Measurements from ENCODE around the gene IFT80. TPM values are rescaled to one million over a fixed set of nuclear protein-coding genes. Genes with fewer than 3 reads are reported as not detected.

IFT80 gene
- total RNA-seq, 1 donor from 2014 or later: 43.3 TPM

DNA sequence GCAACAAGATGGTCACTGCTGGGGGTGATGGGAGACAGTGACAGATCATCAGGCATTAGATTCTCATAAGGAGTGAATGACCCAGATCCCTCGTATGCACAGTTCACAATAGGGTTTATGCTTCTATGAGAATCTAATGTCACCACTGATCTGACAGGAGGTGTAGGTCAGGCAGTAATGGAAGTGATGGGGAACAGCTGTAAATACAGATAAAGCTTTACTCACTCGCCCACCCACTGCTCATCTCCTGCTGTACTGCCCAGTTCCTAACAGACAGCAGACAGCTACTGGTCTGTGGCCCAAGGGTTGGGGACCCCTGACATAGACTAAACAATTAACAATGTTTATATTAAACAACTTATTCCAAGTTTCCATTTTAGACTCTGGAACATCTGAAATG, 25.4 kb downstream of the IFT80 start:
- Mint-ChIP-seq H3K4me1 (ENCODE audit: unreplicated experiment) (peaks cover 12% of the 10 kb centered on the region), H3K36me3 (ENCODE audit: unreplicated experiment) (peaks cover 42% of the 10 kb centered on the region), H3K4me3 (ENCODE audit: unreplicated experiment) (no peak overlapping the region)

DNA sequence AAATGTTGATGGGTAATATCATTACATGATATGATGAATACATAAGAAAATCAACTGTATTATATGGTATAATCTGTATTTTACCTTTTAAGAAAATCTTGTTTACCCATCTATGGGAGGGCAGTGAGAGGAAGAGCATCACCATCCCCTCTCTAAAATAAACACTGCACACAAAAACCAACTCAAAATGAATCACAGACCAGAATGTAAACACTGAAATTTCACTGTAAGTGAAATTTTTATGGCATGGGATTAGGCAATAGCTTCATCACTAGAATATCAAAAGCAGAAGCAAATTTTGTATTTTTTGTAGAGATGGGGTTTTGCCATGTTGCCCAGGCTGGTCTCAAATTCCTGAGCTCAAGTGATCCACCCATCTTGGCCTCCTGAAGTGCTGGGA, 26.2 kb downstream of the IFT80 start:
- peaks cover 46% of the 10 kb centered on the region for H3K36me3 Mint-ChIP-seq (ENCODE audit: unreplicated experiment)

More for the DNA sequence above, 25.4 kb downstream of the IFT80 start:
- H3K27ac Mint-ChIP-seq (ENCODE audit: unreplicated experiment): no peak overlapping the region
- DNase-seq (ENCODE audit: extremely low spot score, unreplicated experiment): no peak
- no peaks in the 10 kb centered on the region for H3K9me3 Mint-ChIP-seq (ENCODE audit: unreplicated experiment)
- no peak for TF ChIP-seq CTCF (IDR thresholded peaks at IDR 0.05)
- no peaks in the 10 kb centered on the region for H3K27me3 Mint-ChIP-seq (ENCODE audit: unreplicated experiment)

DNA sequence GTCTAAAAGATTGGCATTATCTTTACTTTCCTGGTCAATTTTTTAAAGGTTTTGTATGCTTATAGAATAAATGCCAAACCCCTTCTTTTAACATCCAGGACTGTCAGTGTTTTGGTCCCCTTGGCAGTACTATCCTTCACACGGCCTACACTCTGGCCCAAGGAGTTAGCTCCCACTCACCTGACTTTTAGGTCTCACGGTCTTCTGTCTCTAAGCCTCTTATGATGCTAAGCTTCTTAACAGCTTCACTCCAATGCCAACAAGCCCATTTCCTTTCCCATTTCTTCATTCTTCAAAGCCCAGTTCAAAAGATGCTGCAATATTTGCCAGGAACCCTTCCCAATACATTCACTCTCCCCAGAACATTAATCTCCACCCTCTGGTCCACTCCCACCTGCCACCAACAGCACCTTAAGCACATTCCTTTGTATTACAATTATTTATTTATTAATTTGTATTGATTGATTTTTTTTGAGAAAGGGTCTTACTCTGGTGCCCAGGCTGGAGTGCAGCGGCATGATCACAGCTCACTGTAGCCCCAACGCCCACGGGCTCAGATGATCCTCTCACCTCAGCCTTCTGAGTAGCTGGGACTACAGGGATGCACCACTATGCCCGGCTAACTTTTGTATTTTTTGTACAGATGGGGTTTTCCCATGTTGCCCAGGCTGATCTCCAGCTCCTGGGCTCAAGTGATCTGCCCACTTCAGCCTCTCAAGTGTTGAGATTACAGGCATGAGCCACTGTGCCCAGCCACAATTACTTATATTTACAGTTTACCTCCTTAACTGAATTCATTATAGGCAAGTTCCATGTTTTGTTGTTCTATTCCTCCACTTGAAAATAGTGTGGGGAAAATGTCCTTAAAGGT, 27.8 kb downstream of the IFT80 start:
- no peak overlapping the region for H3K27ac Mint-ChIP-seq (ENCODE audit: unreplicated experiment)
- no peaks in the 10 kb centered on the region for H3K27me3 Mint-ChIP-seq (ENCODE audit: unreplicated experiment)
- no peak for DNase-seq (ENCODE audit: extremely low spot score, unreplicated experiment)
- peaks cover 44% of the 10 kb centered on the region for H3K36me3 Mint-ChIP-seq (ENCODE audit: unreplicated experiment)
- peaks cover 12% of the 10 kb centered on the region for H3K4me1 Mint-ChIP-seq (ENCODE audit: unreplicated experiment)
- no peak overlapping the region for H3K4me3 Mint-ChIP-seq (ENCODE audit: unreplicated experiment)
- no peak for TF ChIP-seq CTCF (IDR thresholded peaks at IDR 0.05)
- no peaks in the 10 kb centered on the region for H3K9me3 Mint-ChIP-seq (ENCODE audit: unreplicated experiment)

More for the DNA sequence above, 26.2 kb downstream of the IFT80 start:
- DNase-seq (ENCODE audit: extremely low spot score, unreplicated experiment): no peak
- Mint-ChIP-seq H3K9me3 (ENCODE audit: unreplicated experiment) (no peaks in the 10 kb centered on the region), H3K27me3 (ENCODE audit: unreplicated experiment) (no peaks in the 10 kb centered on the region), H3K4me1 (ENCODE audit: unreplicated experiment) (peaks cover 12% of the 10 kb centered on the region), H3K27ac (ENCODE audit: unreplicated experiment) (peak overlapping the region; percentile 47), H3K4me3 (ENCODE audit: unreplicated experiment) (no peak overlapping the region)
- no peak for TF ChIP-seq CTCF (IDR thresholded peaks at IDR 0.05)

GRCh38 chr3:160369784-160370183, 29.2 kb downstream of the IFT80 start:
- H3K27ac Mint-ChIP-seq (ENCODE audit: unreplicated experiment): no peak overlapping the region
- TF ChIP-seq CTCF (IDR thresholded peaks at IDR 0.05): no peak
- H3K4me3 Mint-ChIP-seq (ENCODE audit: unreplicated experiment): no peak overlapping the region
- H3K4me1 Mint-ChIP-seq (ENCODE audit: unreplicated experiment): peaks cover 12% of the 10 kb centered on the region
- H3K9me3 Mint-ChIP-seq (ENCODE audit: unreplicated experiment): no peaks in the 10 kb centered on the region
- DNase-seq (ENCODE audit: extremely low spot score, unreplicated experiment): no peak
- peaks cover 40% of the 10 kb centered on the region for H3K36me3 Mint-ChIP-seq (ENCODE audit: unreplicated experiment)
- no peaks in the 10 kb centered on the region for H3K27me3 Mint-ChIP-seq (ENCODE audit: unreplicated experiment)

DNA sequence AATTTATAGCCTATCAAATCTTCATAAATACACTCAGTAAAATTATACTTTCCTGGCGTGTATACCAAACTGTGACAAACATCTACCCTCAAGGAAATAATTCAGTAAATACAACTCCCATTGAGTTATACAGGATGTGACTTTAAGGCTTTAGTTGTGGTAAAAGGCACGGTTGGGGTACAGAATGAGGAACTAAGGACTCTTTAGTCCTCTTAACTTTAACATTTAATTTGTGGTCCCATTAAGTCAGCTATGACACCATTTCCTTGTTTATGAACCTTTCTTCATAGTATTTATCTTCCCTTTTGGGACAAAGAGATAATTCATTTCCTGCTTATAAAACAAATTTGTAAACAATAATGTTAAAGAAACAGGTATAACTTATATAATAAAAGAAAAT, 30.2 kb downstream of the IFT80 start:
- H3K27me3 Mint-ChIP-seq (ENCODE audit: unreplicated experiment): no peaks in the 10 kb centered on the region
- H3K27ac Mint-ChIP-seq (ENCODE audit: unreplicated experiment): no peak overlapping the region

More for the DNA sequence above, 30.2 kb downstream of the IFT80 start:
- no peaks in the 10 kb centered on the region for H3K9me3 Mint-ChIP-seq (ENCODE audit: unreplicated experiment)
- TF ChIP-seq CTCF (IDR thresholded peaks at IDR 0.05): no peak
- H3K4me3 Mint-ChIP-seq (ENCODE audit: unreplicated experiment): no peak overlapping the region
- no peak for DNase-seq (ENCODE audit: extremely low spot score, unreplicated experiment)
- H3K36me3 Mint-ChIP-seq (ENCODE audit: unreplicated experiment): peaks cover 37% of the 10 kb centered on the region
- peaks cover 7% of the 10 kb centered on the region for H3K4me1 Mint-ChIP-seq (ENCODE audit: unreplicated experiment)

Data from osteocyte (in vitro differentiated cells).